ENCODE data around the gene AAK1.

GRCh38 chr2:69597105-69597504 lies 46.4 kb downstream of the AAK1 start:
- no peak for TF ChIP-seq POLR2A (IDR thresholded peaks at IDR 0.05)
- no peak for TF ChIP-seq CTCF (IDR thresholded peaks at IDR 0.05)

Data from adrenal gland (tissue), 5 donors.